Smooth muscle cell of the brain vasculature (primary cell): Measurements from ENCODE around the gene ZNF98.

Source experiments
- DNase-seq: peaks from one replicate; pipeline ENCODE4 v3.0.0-alpha.2; 2012; ENCODE audit warnings: low read depth, low spot score

ZNF98 gene

GRCh38 chr19:22422211-22422610 is at the start of gene ZNF98:
Gene ZNF98 (minus strand): TSS chr19:22422346. CDS start chr19:22422224, 122 bp downstream.
- DNase-seq, result no peak

DNA sequence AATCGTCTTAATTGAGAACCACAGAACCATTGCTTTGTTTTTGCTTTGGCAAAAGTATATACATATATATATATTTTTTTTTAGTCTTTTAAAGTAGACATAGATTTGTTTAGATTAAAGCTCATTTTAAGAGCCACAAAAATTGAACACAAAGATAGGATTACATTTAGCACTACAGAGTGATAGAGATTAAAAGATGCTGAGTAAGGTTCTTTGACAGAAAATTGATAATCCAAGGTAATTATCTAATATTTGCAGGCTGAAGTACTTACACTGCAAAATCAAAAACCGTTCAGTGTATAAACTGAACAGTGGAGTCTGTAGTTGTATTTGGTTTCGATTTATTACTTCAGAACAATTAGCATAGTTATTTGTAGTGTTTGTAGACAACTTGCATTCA is 24.5 kb upstream of the ZNF98 start:
- no peak for DNase-seq

- DNase-seq, result no peak
Measured at GRCh38 chr19:22438011-22438410, 15.9 kb upstream of the ZNF98 start.

- DNase-seq, result no peak
Measured at GRCh38 chr19:22427960-22428913, 6.1 kb upstream of the ZNF98 start.

DNA sequence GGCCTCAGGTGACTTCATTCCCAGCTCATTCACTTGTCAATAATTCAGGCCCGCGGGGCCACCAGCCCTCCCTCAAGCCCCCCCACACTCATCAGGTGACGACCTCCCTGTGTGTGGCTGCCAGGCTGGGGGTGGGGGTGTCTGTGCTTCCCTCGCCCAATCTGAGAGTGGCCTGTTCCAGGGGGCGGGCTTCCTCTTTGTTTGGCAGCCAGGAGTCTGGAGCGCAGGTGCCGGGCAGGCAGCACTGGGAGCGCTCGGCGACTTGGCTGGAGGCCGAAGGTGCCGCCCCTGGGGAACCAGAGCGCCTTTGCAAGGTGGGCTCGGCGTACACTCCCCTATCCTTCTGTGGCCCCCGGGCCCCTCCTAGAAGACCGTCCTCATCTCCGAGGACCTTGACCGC is 5.4 kb upstream of the ZNF98 start:
- no peak for DNase-seq

GRCh38 chr19:22426901-22427300 is 4.8 kb upstream of the ZNF98 start:
- no peak for DNase-seq

- no peak for DNase-seq
Measured at GRCh38 chr19:22421797-22422196, 349 bp downstream of the ZNF98 start.

GRCh38 chr19:22354665-22355064 is 67.5 kb downstream of the ZNF98 start:
- no peak for DNase-seq
